Tibial nerve (tissue), 4 donors: Measurements from ENCODE around the gene NACA. TPM values are rescaled to one million over a fixed set of nuclear protein-coding genes. Genes with fewer than 3 reads are reported as not detected.

Experiments used
- DNase-seq, 2 donors: peaks; one replicate each; pipeline ENCODE4 v3.0.0-alpha.2; 2019; ENCODE audit warnings: low spot score in 2 of 2
- H3K27ac ChIP-seq, 4 donors: fragments of 200-600 bp; sonication (generic) in 3 of 4; one replicate each; pipeline ENCODE4 v1.5.1; 2017 to 2019; ENCODE audit warnings: mild to moderate bottlenecking in 1 of 4
- H3K27me3 ChIP-seq, 2 donors: fragments of 200-600 bp; sonication (generic) in 1 of 2; one replicate each; pipeline versions ENCODE4 v1.5.1 to v1.6.0; 2017 to 2019
- H3K36me3 ChIP-seq, 3 donors: fragments of 200-600 bp; sonication (generic); one replicate each; pipeline ENCODE4 v1.5.1; 2018 to 2019
- H3K4me1 ChIP-seq, 4 donors: fragments of 200-600 bp; sonication (generic) in 3 of 4; one replicate each; pipeline ENCODE4 v1.5.1; 2017 to 2019
- H3K4me3 ChIP-seq, 4 donors: fragments of 200-600 bp; sonication (generic) in 3 of 4; one replicate each; pipeline ENCODE4 v1.5.1; 2017 to 2019; ENCODE audit warnings: mild to moderate bottlenecking in 1 of 4, moderate library complexity in 1 of 4
- H3K9me3 ChIP-seq, 4 donors: fragments of 200-600 bp; sonication (generic) in 3 of 4; one replicate each; pipeline ENCODE4 v1.5.1; 2017 to 2019
- EP300 ChIP-seq, 2 donors: sonication (generic); formaldehyde crosslinking; IDR thresholded peaks; one replicate each; pipeline ENCODE4 v1.6.1; 2017; ENCODE audit warnings: antibody characterized with exemption in 2 of 2, mild to moderate bottlenecking in 1 of 2
- POLR2A ChIP-seq, 2 donors: fragments of 450-650 bp; IDR thresholded peaks; one replicate each; pipeline ENCODE4 v1.6.1; 2017; ENCODE audit warnings: antibody characterized with exemption in 2 of 2, mild to moderate bottlenecking in 2 of 2, moderate library complexity in 2 of 2
- WGBS, 2 donors: methylation state at CpG; one replicate each; pipeline ENCODE4 v1.1.5; 2018; 5-methylcytosine and 5-hydroxymethylcytosine counted together
- small RNA-seq: library from RNA; depleted of rRNA; stranded (forward); fragments of <200 nt; gene quantifications from one replicate; pipeline ENCODE3, GENCODE V24; 2016
- total RNA-seq, 4 donors: library from RNA; depleted of rRNA; stranded (reverse); fragments of >200 nt; gene quantifications; one replicate each; pipeline ENCODE4 v1.1.0, GENCODE V29; 2016
- TF ChIP-seq, protein P1 (sequence below), 5 experiments: fragments of 200-600 bp in 3 of 5; fragments of 450-650 bp in 2 of 5; sonication (generic) in 3 of 5; IDR thresholded peaks; one replicate each; pipeline ENCODE4 v1.5.1; 2016 to 2019; ENCODE audit warnings: antibody characterized with exemption in 5 of 5, mild to moderate bottlenecking in 3 of 5, moderate library complexity in 2 of 5

NACA gene
- total RNA-seq, 4 donors from 2014 or later: 829 to 1,085 (median 948) TPM

DNA sequence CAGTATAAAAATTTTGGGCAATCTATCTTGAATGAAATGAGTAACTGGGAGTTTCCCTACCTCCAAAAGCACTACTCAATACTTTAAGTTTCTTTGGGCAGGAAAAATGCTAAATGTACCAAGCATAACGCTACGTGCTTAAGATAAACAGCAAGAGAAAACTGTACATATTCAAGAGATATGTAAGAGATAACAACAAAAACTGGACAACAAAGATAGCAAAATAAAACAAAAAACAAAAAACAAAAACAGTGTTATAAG, 57.0 kb downstream of the NACA start:
- TF ChIP-seq POLR2A (IDR thresholded peaks at IDR 0.05): no peak
- TF ChIP-seq EP300 (IDR thresholded peaks at IDR 0.05): no peak
- TF ChIP-seq, protein P1, sequence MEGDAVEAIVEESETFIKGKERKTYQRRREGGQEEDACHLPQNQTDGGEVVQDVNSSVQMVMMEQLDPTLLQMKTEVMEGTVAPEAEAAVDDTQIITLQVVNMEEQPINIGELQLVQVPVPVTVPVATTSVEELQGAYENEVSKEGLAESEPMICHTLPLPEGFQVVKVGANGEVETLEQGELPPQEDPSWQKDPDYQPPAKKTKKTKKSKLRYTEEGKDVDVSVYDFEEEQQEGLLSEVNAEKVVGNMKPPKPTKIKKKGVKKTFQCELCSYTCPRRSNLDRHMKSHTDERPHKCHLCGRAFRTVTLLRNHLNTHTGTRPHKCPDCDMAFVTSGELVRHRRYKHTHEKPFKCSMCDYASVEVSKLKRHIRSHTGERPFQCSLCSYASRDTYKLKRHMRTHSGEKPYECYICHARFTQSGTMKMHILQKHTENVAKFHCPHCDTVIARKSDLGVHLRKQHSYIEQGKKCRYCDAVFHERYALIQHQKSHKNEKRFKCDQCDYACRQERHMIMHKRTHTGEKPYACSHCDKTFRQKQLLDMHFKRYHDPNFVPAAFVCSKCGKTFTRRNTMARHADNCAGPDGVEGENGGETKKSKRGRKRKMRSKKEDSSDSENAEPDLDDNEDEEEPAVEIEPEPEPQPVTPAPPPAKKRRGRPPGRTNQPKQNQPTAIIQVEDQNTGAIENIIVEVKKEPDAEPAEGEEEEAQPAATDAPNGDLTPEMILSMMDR (IDR thresholded peaks at IDR 0.05): no peak
- no peak for DNase-seq
- Histone ChIP-seq H3K4me3 (no peak overlapping the region), H3K27ac (no peak overlapping the region), H3K4me1 (peaks cover 0 to 22% (median 4%) of the 10 kb centered on the region in 4 donors), H3K36me3 (peaks cover 10 to 90% (median 24%) of the 10 kb centered on the region in 3 donors), H3K9me3 (no peaks in the 10 kb centered on the region), H3K27me3 (no peaks in the 10 kb centered on the region)
- WGBS, 2 donors: 88 to 95% methylated on average over 2 of the region's 2 CpGs

Small RNA genes lying within 50 kb of the gene (small RNA-seq; reads per million reads assigned to genes)
- not detected for gene RN7SL809P

Other genes starting within 250 kb of the NACA start
- 1 to 10 TPM in 3 of 4 donors, not detected in 1; 2.1 to 3.1 (median 2.1) TPM for gene GLS2, start 237.1 kb downstream of the NACA start, total RNA-seq
- 10 to 100 TPM; 22.8 to 39.0 (median 31.8) TPM for gene RBMS2, start 203.5 kb downstream of the NACA start, total RNA-seq
- gene BAZ2A, start 95.0 kb downstream of the NACA start, total RNA-seq: 100 to 1,000 TPM; 117 to 178 (median 159) TPM
- gene ATP5F1B, start 79.3 kb downstream of the NACA start, total RNA-seq: 100 to 1,000 TPM; 293 to 326 (median 296) TPM
- gene PTGES3, start 37.0 kb downstream of the NACA start, total RNA-seq: 10 to 100 TPM; 71.0 to 84.0 (median 77.2) TPM
- gene PRIM1, start 27.0 kb upstream of the NACA start, total RNA-seq: 10 to 100 TPM in 1 of 4 donors, 1 to 10 TPM in 3; 2.4 to 10.1 (median 6.1) TPM
- 1 to 10 TPM in 2 of 4 donors, under 1 TPM in 1, not detected in 1; 0.20 to 1.2 (median 1.0) TPM for gene HSD17B6, start 38.0 kb upstream of the NACA start, total RNA-seq
- gene SDR9C7, start 209.1 kb upstream of the NACA start, total RNA-seq: not detected
- gene RDH16, start 232.3 kb upstream of the NACA start, total RNA-seq: 1 to 10 TPM in 3 of 4 donors, not detected in 1; 1.5 to 1.8 (median 1.7) TPM